Fibroblast of pulmonary artery (primary cell): ENCODE results near the gene CCDC136.

Source experiments
- DNase-seq: peaks from one replicate; pipeline ENCODE4 v3.0.0-alpha.2; 2010; ENCODE audit warnings: low read depth
- H3K4me3 ChIP-seq: replicated peaks from 2 replicates; pipeline ENCODE4 v1.5.1; 2011; ENCODE audit warnings: low read depth, mild to moderate bottlenecking, control low read depth, low read length, moderate library complexity
- TF ChIP-seq, protein P1 (sequence below): IDR thresholded peaks from 2 replicates; pipeline ENCODE4 v1.5.1; 2011; ENCODE audit warnings: mild to moderate bottlenecking, control low read depth, low read length, inconsistent platforms; ENCODE audit errors: missing control alignments

Gene CCDC136

DNA sequence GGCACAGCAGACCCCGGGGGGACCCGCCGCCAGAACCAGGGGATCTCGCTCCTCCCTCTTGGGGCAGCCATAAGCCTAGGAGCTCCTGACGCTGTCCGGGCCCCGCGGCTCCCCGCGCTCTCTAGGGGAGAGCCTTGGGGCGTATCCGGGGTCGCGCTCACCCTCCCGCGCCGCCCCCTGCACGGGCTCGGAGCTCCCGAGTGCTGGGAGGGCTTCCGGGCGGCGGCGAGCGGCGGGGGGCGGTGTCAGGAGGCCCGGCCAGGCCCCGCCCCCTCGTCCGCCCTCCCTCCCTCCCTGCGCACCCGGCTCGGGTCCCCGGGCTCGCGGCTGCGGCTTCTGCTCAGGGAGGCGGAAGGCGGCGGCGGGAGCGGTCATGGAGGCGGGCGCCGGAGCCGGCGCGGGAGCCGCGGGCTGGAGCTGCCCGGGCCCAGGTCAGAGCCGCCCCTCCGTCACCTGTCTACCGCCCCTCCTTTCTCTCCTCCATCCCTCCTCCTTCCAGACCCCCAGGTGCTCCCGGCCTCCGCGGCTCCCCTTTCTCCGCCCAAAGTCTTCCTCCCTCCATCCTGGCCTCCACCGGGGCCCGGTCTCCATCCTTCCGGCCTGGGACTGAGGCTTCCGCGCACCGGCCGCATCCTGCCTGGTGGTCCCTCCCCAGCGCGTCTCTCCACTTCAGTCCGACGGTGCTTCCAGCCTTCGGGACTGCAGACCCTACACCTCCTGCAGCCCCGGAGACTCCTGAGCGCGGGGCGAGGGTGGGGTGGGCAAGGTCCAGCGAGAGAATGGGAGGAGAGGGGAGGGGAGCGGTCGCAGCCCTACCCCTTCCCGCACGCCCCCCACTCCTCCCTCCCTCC, at the start of gene CCDC136:
Gene CCDC136 (plus strand): TSS at position 848 of the 851 bp plus-strand sequence. CDS start 444 bp downstream, outside the sequence.
- DNase-seq = no peak
- peak within 1 kb of the TSS; percentile 67 for H3K4me3 ChIP-seq
- TF ChIP-seq, protein P1, sequence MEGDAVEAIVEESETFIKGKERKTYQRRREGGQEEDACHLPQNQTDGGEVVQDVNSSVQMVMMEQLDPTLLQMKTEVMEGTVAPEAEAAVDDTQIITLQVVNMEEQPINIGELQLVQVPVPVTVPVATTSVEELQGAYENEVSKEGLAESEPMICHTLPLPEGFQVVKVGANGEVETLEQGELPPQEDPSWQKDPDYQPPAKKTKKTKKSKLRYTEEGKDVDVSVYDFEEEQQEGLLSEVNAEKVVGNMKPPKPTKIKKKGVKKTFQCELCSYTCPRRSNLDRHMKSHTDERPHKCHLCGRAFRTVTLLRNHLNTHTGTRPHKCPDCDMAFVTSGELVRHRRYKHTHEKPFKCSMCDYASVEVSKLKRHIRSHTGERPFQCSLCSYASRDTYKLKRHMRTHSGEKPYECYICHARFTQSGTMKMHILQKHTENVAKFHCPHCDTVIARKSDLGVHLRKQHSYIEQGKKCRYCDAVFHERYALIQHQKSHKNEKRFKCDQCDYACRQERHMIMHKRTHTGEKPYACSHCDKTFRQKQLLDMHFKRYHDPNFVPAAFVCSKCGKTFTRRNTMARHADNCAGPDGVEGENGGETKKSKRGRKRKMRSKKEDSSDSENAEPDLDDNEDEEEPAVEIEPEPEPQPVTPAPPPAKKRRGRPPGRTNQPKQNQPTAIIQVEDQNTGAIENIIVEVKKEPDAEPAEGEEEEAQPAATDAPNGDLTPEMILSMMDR = no peak

DNA sequence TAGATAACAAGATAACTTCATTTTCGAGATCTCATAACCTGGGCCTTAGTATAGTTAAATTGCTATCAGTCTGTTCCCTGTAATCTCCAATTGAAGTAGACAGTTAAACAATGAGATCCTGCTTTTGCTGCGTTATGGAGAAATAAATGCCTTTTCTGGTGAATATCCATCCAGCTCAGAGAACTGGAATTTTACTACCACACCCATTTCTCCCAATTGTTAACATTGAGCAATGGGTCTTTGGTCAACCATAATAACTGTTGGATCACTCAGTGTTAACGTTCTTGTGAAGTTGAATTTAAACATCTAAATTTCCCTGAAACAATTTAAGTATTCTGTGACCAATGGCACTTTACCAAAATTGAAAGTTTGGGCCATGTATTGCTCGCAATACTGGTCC, 49.6 kb upstream of the CCDC136 start:
- TF ChIP-seq, protein P1 = no peak
- H3K4me3 ChIP-seq = no peak overlapping the region
- DNase-seq = peak; percentile 76

DNA sequence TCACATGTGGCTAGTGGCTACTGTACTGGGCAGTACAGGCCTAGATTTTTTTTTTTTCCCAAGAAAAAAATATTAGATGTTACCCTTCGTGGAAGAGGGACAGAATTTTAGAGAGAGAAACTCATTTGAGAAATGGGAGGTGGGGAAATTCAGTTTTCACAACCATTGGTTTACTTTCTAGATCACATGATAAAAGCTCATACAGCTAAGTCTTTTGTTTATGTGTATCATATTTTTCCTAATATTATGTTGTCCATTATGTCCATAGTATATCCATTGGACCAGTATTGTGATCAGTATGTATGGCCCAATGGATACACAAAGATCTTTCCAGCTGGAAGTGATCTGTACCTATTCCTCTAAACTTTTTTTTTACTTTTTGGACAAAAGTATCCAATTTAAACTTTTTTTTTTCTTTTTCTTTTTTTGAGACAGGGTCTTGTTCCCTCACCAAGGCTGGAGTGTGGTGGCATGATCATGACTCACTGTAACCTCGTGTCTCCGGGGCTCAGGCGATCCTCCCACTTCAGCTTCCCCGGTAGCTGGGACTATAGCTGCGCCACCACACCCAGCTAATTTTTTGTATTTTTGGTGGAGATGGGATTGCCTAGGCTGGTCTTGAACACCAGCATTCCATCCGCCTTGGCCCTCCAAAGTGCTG, 48.5 kb upstream of the CCDC136 start:
- TF ChIP-seq, protein P1 = no peak
- no peak overlapping the region for H3K4me3 ChIP-seq
- DNase-seq = no peak

DNA sequence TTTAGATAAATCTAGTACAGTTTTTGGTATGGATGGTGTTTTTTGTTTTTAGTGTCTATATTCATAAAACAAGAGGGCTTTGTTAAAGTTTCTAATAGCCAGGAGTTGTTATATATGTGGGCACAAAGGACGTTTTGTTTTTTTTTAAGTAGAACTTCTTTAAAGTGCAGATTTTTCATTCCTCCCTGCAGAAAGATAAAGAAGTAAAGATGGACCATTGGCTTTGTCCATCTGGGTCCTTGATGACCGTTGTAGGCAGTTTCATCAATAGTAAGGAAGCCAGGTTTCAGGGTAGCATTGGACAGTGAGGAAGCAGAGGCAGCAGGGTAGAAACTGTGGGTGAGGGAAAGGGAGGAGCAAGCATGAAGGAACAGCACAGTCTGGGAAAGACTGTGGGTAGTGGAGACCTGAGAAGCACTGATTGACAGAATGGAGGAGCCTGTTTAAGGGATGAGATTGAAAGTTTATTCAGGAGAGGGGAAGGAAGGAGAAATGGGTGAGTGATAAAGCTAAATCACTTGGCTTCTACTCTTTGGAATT, 47.3 kb upstream of the CCDC136 start:
- no peak for DNase-seq
- TF ChIP-seq, protein P1 = no peak
- H3K4me3 ChIP-seq = no peak overlapping the region

DNA sequence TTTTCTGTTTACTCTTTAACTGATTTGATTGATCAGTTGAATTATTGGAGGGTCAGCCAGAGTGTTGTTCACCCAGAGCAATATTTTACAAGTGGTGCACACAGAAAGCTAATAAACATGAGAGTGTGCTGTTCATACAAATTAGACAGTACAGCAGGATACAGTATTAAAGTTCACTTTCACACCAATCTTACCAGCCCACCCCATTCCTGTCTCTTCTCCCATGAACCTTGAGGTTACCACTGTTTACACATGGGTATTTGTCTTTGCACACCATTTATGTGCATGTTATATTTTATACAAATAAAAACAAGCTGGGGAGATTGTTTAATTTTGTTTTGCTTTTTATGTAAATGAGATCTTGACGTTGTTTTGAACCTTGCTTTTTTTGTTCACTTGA, 46.1 kb upstream of the CCDC136 start:
- DNase-seq = no peak
- TF ChIP-seq, protein P1 = no peak
- H3K4me3 ChIP-seq = no peak overlapping the region

DNA sequence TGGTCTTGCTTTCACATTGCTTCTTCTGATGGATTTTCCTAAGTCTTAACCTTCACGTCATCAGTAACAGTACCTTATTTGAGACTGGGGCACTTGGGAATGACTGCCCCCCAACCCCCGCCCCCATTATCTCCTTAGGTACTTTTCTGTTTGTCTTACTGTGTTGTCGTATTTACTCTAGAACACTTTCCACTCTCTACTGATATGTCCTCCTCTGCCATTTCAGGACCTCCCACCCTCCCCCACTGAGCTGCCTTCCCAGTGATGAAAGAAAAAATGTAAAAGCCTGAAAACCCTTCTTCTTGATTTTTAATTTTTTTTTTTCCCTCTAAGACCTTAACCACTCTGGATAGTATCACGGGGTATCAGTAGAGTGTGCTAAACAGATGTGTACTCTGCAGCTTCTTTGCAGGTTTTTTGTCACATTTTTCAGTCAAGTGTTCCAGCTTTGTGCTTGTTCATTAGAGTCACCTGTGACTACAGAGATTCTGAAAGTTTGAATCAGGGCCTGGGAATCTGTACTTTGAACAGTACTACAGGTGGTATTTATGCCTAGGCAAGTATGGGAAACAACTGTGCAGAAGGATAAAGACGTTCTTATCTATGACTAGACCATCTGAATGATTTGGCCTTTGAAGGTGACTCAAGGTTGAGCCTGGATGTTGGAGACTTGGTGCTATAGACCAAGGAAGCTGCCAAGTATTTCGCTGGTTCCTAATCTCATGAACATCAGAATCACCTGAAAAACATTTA, 44.3 kb upstream of the CCDC136 start:
- TF ChIP-seq, protein P1 = no peak
- no peak for DNase-seq
- H3K4me3 ChIP-seq = no peak overlapping the region
